K562 (cell line): Measurements from ENCODE around the gene DRP2. TPM values are rescaled to one million over a fixed set of nuclear protein-coding genes. Genes with fewer than 3 reads are reported as not detected.
"Not testable (repeated sequence)": the region's sequence is repeated elsewhere in the genome, so short reads cannot be mapped to it uniquely, and the experiment has no call there.

ENCODE experiments used
- ATAC-seq: fragments of 200-7000 bp; cut with Tn5 transposase; 3 replicates; pipeline ENCODE4 v1.9.1; 2020; ENCODE audit warnings: moderate library complexity
- BruUV-seq: library from RNA; stranded (reverse); fragments of 400-500 nt; replicated peaks from 2 replicates; lab custom pipeline; 2021; lab: Mats Ljungman, UMichigan
- CTCF ChIA-PET: fragments of 300-600 bp; formaldehyde crosslinking; extraction: SDS; loops from one replicate; lab custom pipeline; 2021; ENCODE audit warnings: low intra/inter-chr PET ratio; lab: Yijun Ruan, JAX
- POLR2A ChIA-PET: fragments of 300-600, 350-650 bp; sonication (Branson Sonifier 250); formaldehyde crosslinking; extraction: SDS; loops from one replicate; lab custom pipeline; 2021; ENCODE audit warnings: antibody characterized with exemption, inconsistent platforms; lab: Yijun Ruan, JAX
- DNase-seq, 4 experiments: peaks; one replicate each; pipeline versions ENCODE4 v3.0.0 to v3.0.0-alpha.2; 2011 to 2018; ENCODE audit warnings: low spot score in 3 of 4, mixed read lengths in 3 of 4; ENCODE audit errors: extremely low read depth in 1 of 4
- FAIRE-seq: peaks from 2 replicates; lab custom pipeline; 2011; peaks lifted over from hg19 to GRCh38; lab: Jason Lieb, UNC
- H2AFZ ChIP-seq: 2 replicates; pipeline ENCODE4 v1.6.0; 2011; ENCODE audit warnings: low read depth, low read length, control low read depth, inconsistent platforms
- H3K27ac ChIP-seq: fragments of 200-600 bp; 3 replicates; pipeline ENCODE4 v1.8.0; 2011; ENCODE audit warnings: low read depth, mild to moderate bottlenecking, control low read depth, inconsistent platforms, low read length, moderate library complexity, mixed read lengths; ENCODE audit errors: extremely low read depth
- H3K27me3 ChIP-seq, 2 experiments: fragments of 300-600 bp in 1 of 2; 2 replicates in 1 of 2; 3 replicates in 1 of 2; pipeline versions ENCODE4 v1.6.0 to v1.8.0; 2011; ENCODE audit warnings: inconsistent platforms in 2 of 2, low read length in 2 of 2, mild to moderate bottlenecking in 1 of 2, mixed read lengths in 1 of 2, moderate library complexity in 1 of 2; ENCODE audit not compliant: control insufficient read depth in 2 of 2, insufficient read depth in 2 of 2
- H3K36me3 ChIP-seq: fragments of 300-600 bp; 3 replicates; pipeline ENCODE4 v1.8.0; 2011; ENCODE audit warnings: mild to moderate bottlenecking, low read length, inconsistent platforms; ENCODE audit not compliant: control insufficient read depth, insufficient read depth
- H3K4me1 ChIP-seq, 2 experiments: fragments of 200-600 bp in 1 of 2; replicated peaks in 1 of 2; 2 replicates in 1 of 2; 3 replicates in 1 of 2; pipeline versions ENCODE4 v1.5.1 to v1.8.0; 2011; ENCODE audit warnings: inconsistent platforms in 2 of 2, low read length in 2 of 2, mild to moderate bottlenecking in 1 of 2, mixed read lengths in 1 of 2, moderate library complexity in 1 of 2; ENCODE audit not compliant: control insufficient read depth in 2 of 2, insufficient read depth in 2 of 2
- H3K4me2 ChIP-seq: 2 replicates; pipeline ENCODE4 v1.6.1; 2011; ENCODE audit warnings: low read length, control low read depth, inconsistent platforms, mixed read lengths; ENCODE audit not compliant: insufficient read depth
- H3K4me3 ChIP-seq: fragments of 200-600 bp; sonication (generic), shearing (Covaris generic); 2 replicates; pipeline ENCODE4 v1.5.1; 2016; ENCODE audit warnings: control low read depth, inconsistent platforms
- H3K79me2 ChIP-seq: fragments of 200-600 bp; 3 replicates; pipeline ENCODE4 v1.8.0; 2011; ENCODE audit warnings: low read length, inconsistent platforms; ENCODE audit not compliant: control insufficient read depth, insufficient read depth
- H3K9ac ChIP-seq, 2 experiments: 2 replicates each; pipeline versions ENCODE4 v1.6.0 to v1.6.1; 2011; ENCODE audit warnings: low read depth in 2 of 2, low read length in 2 of 2, control low read depth in 1 of 2, inconsistent platforms in 1 of 2, mild to moderate bottlenecking in 1 of 2, mixed read lengths in 1 of 2; ENCODE audit not compliant: insufficient read depth in 1 of 2
- H3K9me1 ChIP-seq: one replicate; pipeline ENCODE4 v1.6.0; 2011; ENCODE audit warnings: inconsistent platforms, mild to moderate bottlenecking, low read length, moderate library complexity; ENCODE audit not compliant: control insufficient read depth, insufficient read depth
- H3K9me3 ChIP-seq: replicated peaks from 2 replicates; pipeline ENCODE4 v1.5.1; 2011; ENCODE audit warnings: low read depth, low read length, inconsistent platforms; ENCODE audit not compliant: control insufficient read depth, insufficient read depth
- H4K20me1 ChIP-seq: replicated peaks from 2 replicates; pipeline ENCODE4 v1.6.1; 2011; ENCODE audit warnings: low read length, inconsistent platforms, mixed read lengths; ENCODE audit not compliant: control insufficient read depth, insufficient read depth
- ARID3A ChIP-seq: IDR thresholded peaks from 2 replicates; pipeline ENCODE4 v1.6.1; 2012; ENCODE audit warnings: low read depth, low read length, improper control_type of control experiment, borderline replicate concordance
- E2F6 ChIP-seq, 2 experiments: IDR thresholded peaks; 2 replicates each; pipeline ENCODE4 v1.6.1; 2011; ENCODE audit warnings: borderline replicate concordance in 1 of 2, control low read depth in 1 of 2, low read depth in 1 of 2, low read length in 1 of 2, mild to moderate bottlenecking in 1 of 2, mixed read lengths in 1 of 2, moderate library complexity in 1 of 2; ENCODE audit not compliant: insufficient read depth in 1 of 2, insufficient read length in 1 of 2, poor library complexity in 1 of 2, severe bottlenecking in 1 of 2; ENCODE audit errors: extremely low read depth in 1 of 2
- THRB ChIP-seq: fragments of 450-650 bp; formaldehyde crosslinking; conservative IDR thresholded peaks from 2 replicates; pipeline ENCODE4 v1.4.0; 2022; ENCODE audit warnings: mild to moderate bottlenecking, missing genetic modification characterization
- WGBS: fragments of 100-300 bp; shearing (Covaris generic); methylation state at CpG from one replicate; pipeline ENCODE4 v1.1.6; 2016; ENCODE audit warnings: low coverage, mixed read lengths; ENCODE audit not compliant: insufficient coverage; ENCODE audit errors: missing lambda C conversion rate; 5-methylcytosine and 5-hydroxymethylcytosine counted together
- in situ Hi-C: fragments of 300-500 bp; cut with MboI; formaldehyde crosslinking; loops from 4 replicates; pipeline ENCODE4 v1.15.0; 2018; ENCODE audit warnings: inconsistent platforms, mixed read lengths
- intact Hi-C: fragments of 100-400 bp; cut with micrococcal nuclease; formaldehyde crosslinking; loops from 2 replicates; pipeline ENCODE4 v1.14.2; 2022
- polyA plus RNA-seq, 8 experiments: library from polyadenylated mRNA; depleted of rRNA in 4 of 8; stranded (reverse) in 5 of 8; unstranded in 3 of 8; fragments of >200 nt; fragmentation: Nextera tagmentation in 2 of 8; fragmentation: Illumina TruSeq in 1 of 8; extraction: Ambion mirVana in 2 of 8; extraction: Trizol in 1 of 8; gene quantifications; 2 replicates each; pipeline versions ENCODE4 v1.2.1 to v1.2.3, GENCODE V29; 2011 to 2014; ENCODE audit warnings: inconsistent platforms in 1 of 8, missing spikeins in 1 of 8
- total RNA-seq, 7 experiments: library from RNA; depleted of rRNA in 6 of 7; stranded (reverse); fragments of >200 nt in 6 of 7; fragmentation: Illumina TruSeq in 2 of 7; extraction: Trizol in 2 of 7; gene quantifications; 2 replicates each; pipeline versions ENCODE4 v1.2.1 to v1.2.3, GENCODE V29; 2011 to 2021; ENCODE audit warnings: low replicate concordance in 1 of 7

DRP2 gene
- total and polyA plus RNA-seq, 9 of the 15 experiments (the other 6 are each of a cell fraction or from before 2014, with no cell fraction given): 0.01 to 0.30 (median 0.15) TPM

- TF ChIP-seq THRB (CRISPR knock-in tag): no peak
- TF ChIP-seq, all 486 proteins: peak for 4
These were observed 67.8 kb downstream of the DRP2 start (continued) for GRCh38 chrX:101287402-101287801.

GRCh38 chrX:101290957-101291603 lies 71.5 kb downstream of the DRP2 start, which contains the start of gene TAF7L:
TAF7L (minus strand) TSS chrX:101291334; CDS start chrX:101287543, 3,791 bp downstream.
- Histone ChIP-seq H3K27ac (no peak within 1 kb of the TSS), H3K4me1 (no peaks in the 10 kb centered on the region), H3K9me3 (no peaks in the 10 kb centered on the region), H3K4me3 (no peak within 1 kb of the TSS), H3K79me2 (no peaks in the 10 kb centered on the region), H3K27me3 (no peaks in the 10 kb centered on the region; a peak in 1 of 5 replicates), H3K4me2 (no peak within 1 kb of the TSS), H3K9ac (no peak within 1 kb of the TSS), H4K20me1 (no peaks in the 10 kb centered on the region), H3K36me3 (no peaks in the 10 kb centered on the region), H3K9me1 (no peaks in the 10 kb centered on the region), H2AFZ (no peak within 1 kb of the TSS)
- TF ChIP-seq ARID3A: no peak
- TF ChIP-seq E2F6 (IDR thresholded peaks at IDR 0.05; ENCODE audit: borderline replicate concordance in 1 of 2, extremely low read depth in 1 of 2, insufficient read depth in 1 of 2, insufficient read length in 1 of 2, low read depth in 1 of 2, low read length in 1 of 2, poor library complexity in 1 of 2, severe bottlenecking in 1 of 2): peak in 1 of 2 experiments; percentile 10
- POLR2A ChIA-PET: no interaction called here
- BruUV-seq: no TSS peak
- WGBS: 85% methylated on average over 10 of the region's 75 CpGs
- FAIRE-seq (no peak), ATAC-seq (no peak), DNase-seq (no peak)
- intact Hi-C loops: no loop called here
- in situ Hi-C loops: no loop called here
- CTCF ChIA-PET: interaction anchor here (0.8 kb wide), 1 partner anchor 606 kb away, joined by 4 read pairs; no protein-coding TSS in a partner anchor

GRCh38 chrX:101295603-101296002 lies 76.0 kb downstream of the DRP2 start:
- H3K9me3 ChIP-seq, H2AFZ ChIP-seq, H3K4me3 ChIP-seq, H3K27ac ChIP-seq, POLR2A ChIA-PET, DNase-seq, H3K9me1 ChIP-seq, CTCF ChIA-PET, H3K9ac ChIP-seq, in situ Hi-C loops, H4K20me1 ChIP-seq, H3K4me2 ChIP-seq, H3K79me2 ChIP-seq, intact Hi-C loops, ATAC-seq, H3K36me3 ChIP-seq, H3K4me1 ChIP-seq, FAIRE-seq, H3K27me3 ChIP-seq, BruUV-seq: not testable (repeated sequence)
- WGBS: 19% methylated on average over 3 of the region's 3 CpGs
